MM.1S (cell line): ENCODE measurements around the gene CCDC93.

ENCODE experiments used
- CTCF ChIP-seq: fragments of 300-600 bp; sonication (generic); IDR thresholded peaks from 2 replicates; pipeline ENCODE4 v1.5.1; 2016; ENCODE audit warnings: antibody characterized with exemption, low read length, mixed read lengths
- EZH2 ChIP-seq: fragments of 300-600 bp; sonication (generic); optimal IDR thresholded peaks from 2 replicates; pipeline ENCODE3; 2017; ENCODE audit warnings: low read depth, mild to moderate bottlenecking, antibody characterized with exemption, low read length, mixed read lengths

- no peak for TF ChIP-seq CTCF
- TF ChIP-seq EZH2: no peak
Measured at GRCh38 chr2:117935456-117935855, 78.4 kb downstream of the CCDC93 start.
